Right kidney (tissue), 9 donors: ENCODE results near the gene EML6.
"Not testable (repeated sequence)": the region's sequence is repeated elsewhere in the genome, so short reads cannot be mapped to it uniquely, and the experiment has no call there.

ENCODE experiments used
- DNase-seq: peaks from one replicate; pipeline ENCODE4 v3.0.0-alpha.2; 2016
- long read RNA-seq, 8 donors: transcript quantifications; one replicate each; lab custom pipeline, GENCODE V29; 2026

The EML6 gene
- long read RNA-seq, donor 1, partial matches to known transcripts: 0 of 1 reads
- long read RNA-seq, donor 1, other reads (novel, unspliced or antisense): 0 of 1 reads
- long read RNA-seq, donor 2, partial matches to known transcripts: 125 of 160 reads
- long read RNA-seq, donor 2, other reads (novel, unspliced or antisense): 35 of 160 reads
- long read RNA-seq, donor 3: 0 reads
- long read RNA-seq, donor 4, partial matches to known transcripts: 144 of 228 reads
- long read RNA-seq, donor 4, other reads (novel, unspliced or antisense): 84 of 228 reads
- long read RNA-seq, donor 5, partial matches to known transcripts: 0 of 1 reads
- long read RNA-seq, donor 5, other reads (novel, unspliced or antisense): 0 of 1 reads
- long read RNA-seq, donor 6: 0 reads
- long read RNA-seq, donor 7, partial matches to known transcripts: 118 of 332 reads
- long read RNA-seq, donor 7, other reads (novel, unspliced or antisense): 214 of 332 reads
- long read RNA-seq, donor 8, partial matches to known transcripts: 209 of 275 reads
- long read RNA-seq, donor 8, other reads (novel, unspliced or antisense): 66 of 275 reads

GRCh38 chr2:54723131-54723995, at the start of gene EML6:
Gene EML6, plus strand, starts transcription at chr2:54723662. Its CDS starts 1,400 bp downstream, at chr2:54725062.
- peak; percentile 95 for DNase-seq

- DNase-seq: no peak
Measured at GRCh38 chr2:54675281-54675680, 48.2 kb upstream of the EML6 start.

GRCh38 chr2:54675738-54676137, 47.7 kb upstream of the EML6 start:
- no peak for DNase-seq

DNA sequence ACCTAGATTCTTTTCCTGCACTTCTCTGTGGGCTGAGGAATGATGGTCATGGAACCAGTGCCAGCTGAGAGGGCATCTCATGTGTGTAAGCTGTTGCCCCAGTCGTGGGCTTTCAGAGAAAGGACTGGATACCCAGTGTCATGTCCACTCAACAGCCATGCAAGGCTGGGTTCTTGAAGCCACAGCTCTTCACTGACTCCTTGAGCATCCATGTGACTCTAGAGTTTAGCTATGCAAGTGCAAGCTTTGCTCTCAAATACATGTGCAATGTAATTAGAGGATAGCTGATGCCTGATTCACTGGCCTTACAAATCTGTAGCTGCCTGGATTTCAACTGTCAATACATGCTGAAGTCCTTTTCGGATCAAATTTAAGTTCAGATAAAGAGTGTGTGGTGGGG, 46.8 kb upstream of the EML6 start:
- no peak for DNase-seq

DNA sequence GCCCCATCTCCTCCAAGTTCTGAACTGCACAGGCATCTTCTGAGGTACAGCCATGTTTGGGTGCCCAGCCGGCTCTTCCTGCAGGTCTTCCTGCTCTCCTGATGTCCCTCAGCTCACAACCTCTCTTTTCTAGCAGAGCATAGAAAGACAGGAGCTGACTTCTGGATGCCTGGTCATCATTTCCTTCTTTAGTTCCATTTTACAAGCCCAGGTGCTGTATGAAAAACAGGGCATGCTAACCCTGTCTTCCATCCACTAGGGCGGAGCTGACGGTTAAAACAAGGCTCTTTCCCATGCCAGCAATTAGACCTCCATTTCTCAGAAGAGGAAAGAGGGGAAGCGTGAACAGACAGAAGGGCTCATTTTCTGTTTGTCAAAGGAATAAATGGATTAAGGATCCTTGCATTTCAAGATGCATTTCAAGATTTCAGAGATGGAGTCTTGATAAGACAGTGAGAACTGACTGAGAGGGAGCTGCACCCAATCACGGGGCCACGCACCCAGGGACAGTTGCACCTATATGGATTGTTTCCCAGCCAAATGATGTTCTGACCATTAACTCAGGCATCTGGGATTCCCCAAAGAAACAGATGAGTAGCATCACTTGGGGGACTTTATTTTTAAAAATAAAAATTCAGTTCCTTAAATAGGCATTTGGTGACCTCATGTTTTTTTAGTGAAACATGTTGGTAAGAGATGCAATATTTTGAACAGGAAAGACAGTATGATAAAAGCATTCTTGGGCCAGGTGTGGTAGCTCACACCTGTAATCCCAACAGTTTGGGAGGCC, 45.8 kb upstream of the EML6 start:
- no peak for DNase-seq

DNA sequence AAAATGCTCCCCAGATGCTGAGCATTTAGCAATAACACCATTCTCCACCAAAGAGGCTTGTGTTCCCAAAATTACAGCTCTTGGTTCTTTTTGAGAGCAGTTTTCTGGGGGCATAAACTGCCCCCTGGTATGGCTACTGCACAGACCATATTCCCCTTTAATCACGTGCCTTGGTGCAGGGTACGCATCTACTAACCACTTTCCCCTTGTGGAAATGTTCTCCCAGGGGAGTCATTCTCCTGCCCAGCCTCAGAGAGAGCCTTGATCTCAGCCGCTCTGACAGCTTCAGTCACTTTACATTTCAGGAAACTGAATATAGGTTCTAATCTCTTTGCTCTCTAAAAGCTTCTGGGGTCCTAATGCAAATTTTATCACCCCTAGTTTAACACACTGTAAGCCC, 44.7 kb upstream of the EML6 start:
- no peak for DNase-seq

GRCh38 chr2:54680397-54681041, 42.9 kb upstream of the EML6 start:
- DNase-seq: no peak

GRCh38 chr2:54681416-54681815, 42.0 kb upstream of the EML6 start:
- DNase-seq: no peak

- no peak for DNase-seq
Measured at GRCh38 chr2:54683596-54683995, 39.9 kb upstream of the EML6 start.

DNA sequence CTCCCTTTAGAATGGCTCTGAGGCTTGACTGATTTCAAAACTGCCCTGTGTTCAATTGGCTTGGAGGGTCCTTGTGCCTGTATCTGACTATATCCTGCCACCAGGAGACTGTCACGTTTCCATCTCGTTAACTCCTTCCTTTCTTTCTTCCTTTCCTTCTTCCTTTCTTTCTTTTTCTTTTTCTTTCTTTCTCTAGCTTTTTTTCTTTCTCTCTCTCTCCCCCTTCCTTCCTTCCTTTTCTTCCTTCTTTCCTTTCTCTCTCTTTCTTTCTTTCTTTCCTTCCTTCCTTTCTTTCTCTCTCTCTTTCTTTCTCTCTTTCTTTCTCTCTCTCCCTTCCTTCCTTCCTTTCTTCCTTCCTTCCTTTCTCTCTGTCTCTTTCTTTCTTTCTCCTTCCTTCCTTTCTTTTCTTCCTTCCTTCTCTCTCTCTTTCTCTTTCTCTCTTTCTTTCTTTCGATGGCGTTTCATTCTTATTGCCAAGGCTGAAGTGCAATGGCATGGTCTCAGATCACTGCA, 38.1 kb upstream of the EML6 start:
- DNase-seq: no peak

DNA sequence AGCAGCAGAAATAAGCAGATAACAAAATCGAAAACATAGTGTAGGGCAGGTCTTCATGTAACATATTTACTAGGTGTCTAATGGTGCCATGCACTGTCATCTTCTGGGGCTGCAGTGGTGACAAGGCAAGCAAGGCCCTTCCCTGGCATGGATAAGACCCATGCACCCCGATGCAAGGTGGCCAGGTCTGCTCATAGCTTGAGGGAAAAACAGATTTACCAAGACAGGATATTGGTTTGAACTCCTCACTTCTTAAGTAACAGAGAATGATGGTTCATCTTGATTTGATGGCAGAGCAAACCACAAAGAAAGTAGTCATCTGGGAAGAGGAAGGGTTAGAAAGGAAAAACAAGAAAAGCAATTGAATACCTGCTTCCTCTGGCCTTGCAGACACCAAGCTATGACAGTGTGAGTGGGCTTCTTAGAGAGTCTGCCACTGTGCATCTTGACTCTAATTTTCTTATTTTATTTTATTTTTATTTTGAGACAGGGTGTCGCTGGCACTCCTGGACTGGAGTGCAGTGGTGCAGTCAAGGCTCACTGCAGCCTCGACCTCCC, 35.8 kb upstream of the EML6 start:
- DNase-seq: no peak

DNA sequence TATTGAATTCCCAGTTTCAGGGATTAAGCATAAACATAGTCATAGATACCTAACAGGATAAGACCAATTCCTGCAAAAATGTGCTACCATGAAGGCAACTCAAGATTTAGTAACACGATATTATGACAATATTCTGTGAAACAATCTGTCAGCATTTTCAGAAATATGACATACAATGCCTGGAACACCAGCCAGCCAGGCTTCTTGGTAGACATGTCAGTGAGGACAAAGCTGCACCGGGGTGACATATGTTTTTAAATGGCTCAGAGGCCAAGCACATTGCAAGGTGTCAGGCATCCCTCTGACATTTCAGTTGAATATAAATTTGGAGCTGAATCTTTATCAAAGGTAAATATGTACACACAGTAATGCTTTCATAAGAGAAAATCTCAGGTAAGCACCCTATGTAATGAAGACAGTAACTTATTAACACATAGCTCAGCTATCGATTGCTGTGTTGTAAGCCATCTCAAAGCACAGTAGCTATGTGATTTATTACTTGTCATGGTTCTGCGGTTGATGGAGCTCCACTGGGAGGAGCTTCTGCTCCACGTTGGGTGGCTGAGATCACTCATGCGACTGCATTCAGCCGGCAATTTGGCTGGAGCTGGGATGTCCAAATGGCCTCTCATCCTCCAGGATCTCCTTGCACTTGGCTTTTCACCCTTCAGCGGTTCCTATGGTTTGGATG, 31.9 kb upstream of the EML6 start:
- DNase-seq: no peak

DNA sequence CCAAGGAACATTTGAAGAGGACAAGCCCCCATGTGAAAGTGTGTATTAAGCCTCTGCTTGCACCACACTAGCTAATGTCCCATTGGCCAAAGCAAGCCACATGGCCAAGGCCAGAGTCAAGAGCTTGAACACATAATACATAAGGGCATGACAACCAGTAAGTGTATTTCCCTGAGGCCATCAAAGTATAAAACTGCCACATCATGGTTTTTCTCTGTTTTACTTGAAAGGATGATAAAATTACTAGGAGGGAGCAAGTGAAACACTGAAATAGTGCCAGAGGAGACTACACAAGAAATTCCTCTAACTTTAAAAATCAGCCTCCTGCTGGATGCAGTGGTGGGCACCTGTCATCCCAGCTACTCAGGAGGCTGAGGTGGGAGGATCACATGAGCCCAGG, 30.9 kb upstream of the EML6 start:
- DNase-seq: no peak

- no peak for DNase-seq
Measured at GRCh38 chr2:54695378-54695777, 28.1 kb upstream of the EML6 start.

DNA sequence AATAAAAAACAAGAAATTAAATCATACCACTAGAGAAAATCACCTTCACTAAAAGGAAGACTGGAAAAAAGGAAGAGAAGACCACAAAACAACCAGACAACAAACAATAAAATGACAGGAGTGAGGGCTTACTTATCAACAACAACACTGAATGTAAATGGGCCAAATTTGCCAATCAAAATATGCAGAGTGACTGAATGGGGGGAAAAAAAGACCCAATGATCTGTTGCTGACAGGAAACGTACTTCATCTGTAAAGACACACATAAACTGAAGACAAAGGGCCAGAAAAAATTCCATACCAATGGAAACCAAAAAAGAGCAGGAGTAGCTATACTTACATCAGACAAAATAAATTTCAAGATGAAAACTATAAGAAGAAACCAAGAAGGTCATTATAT, 25.5 kb upstream of the EML6 start:
- DNase-seq: no peak

DNA sequence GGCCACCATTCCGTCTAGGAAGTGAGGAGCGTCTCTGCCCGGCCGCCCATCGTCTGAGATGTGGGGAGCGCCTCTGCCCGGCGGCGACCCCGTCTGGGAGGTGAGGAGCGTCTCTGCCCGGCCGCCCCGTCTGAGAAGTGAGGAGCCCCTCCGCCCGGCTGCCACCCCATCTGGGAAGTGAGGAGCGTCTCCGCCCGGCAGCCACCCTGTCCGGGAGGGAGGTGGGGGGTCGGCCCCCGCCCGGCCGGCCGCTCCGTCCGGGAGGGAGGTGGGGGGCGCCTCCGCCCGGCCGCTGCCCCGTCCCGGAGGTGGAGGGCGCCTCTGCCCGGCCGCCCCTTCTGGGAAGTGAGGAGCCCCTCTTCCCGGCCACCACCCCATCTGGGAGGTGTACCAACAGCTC, 24.5 kb upstream of the EML6 start:
- DNase-seq: not testable (repeated sequence)

- DNase-seq: no peak
Measured at GRCh38 chr2:54699665-54700064, 23.8 kb upstream of the EML6 start.

- no peak for DNase-seq
Measured at GRCh38 chr2:54701029-54701428, 22.4 kb upstream of the EML6 start.

GRCh38 chr2:54704238-54704637, 19.2 kb upstream of the EML6 start:
- no peak for DNase-seq
